Vagina (tissue), 2 donors: ENCODE measurements around the gene ABO. TPM values are rescaled to one million over a fixed set of nuclear protein-coding genes. Genes with fewer than 3 reads are reported as not detected.

Source experiments
- DNase-seq, 2 donors: peaks; one replicate each; pipeline ENCODE4 v3.0.0-alpha.2; 2017; ENCODE audit errors: extremely low spot score in 2 of 2
- H3K27ac ChIP-seq: fragments of 200-600 bp; sonication (generic); one replicate; pipeline ENCODE4 v1.5.1; 2019
- H3K27me3 ChIP-seq: fragments of 200-600 bp; sonication (generic); one replicate; pipeline ENCODE4 v1.5.1; 2019
- H3K36me3 ChIP-seq, 2 donors: fragments of 200-600 bp; sonication (generic); one replicate each; pipeline ENCODE4 v1.5.1; 2017 to 2019
- H3K4me1 ChIP-seq: fragments of 200-600 bp; sonication (generic); one replicate; pipeline ENCODE4 v1.5.1; 2019
- H3K4me3 ChIP-seq, 2 donors: fragments of 200-600 bp; sonication (generic); 1 replicate in 1 of 2; 2 replicates in 1 of 2; pipeline ENCODE4 v1.5.1; 2016 to 2019
- H3K9me3 ChIP-seq: fragments of 200-600 bp; sonication (generic); one replicate; pipeline ENCODE4 v1.5.1; 2019
- CTCF ChIP-seq, 3 experiments: fragments of 450-650 bp in 2 of 3; fragments of 200-600 bp in 1 of 3; sonication (generic) in 1 of 3; IDR thresholded peaks; one replicate each; pipeline ENCODE4 v1.5.1; 2017 to 2019; ENCODE audit warnings: antibody characterized with exemption in 3 of 3, mild to moderate bottlenecking in 2 of 3, moderate library complexity in 2 of 3
- POLR2A ChIP-seq, 2 donors: fragments of 450-650 bp; IDR thresholded peaks; one replicate each; pipeline ENCODE4 v1.6.1; 2017; ENCODE audit warnings: antibody characterized with exemption in 2 of 2, mild to moderate bottlenecking in 2 of 2, moderate library complexity in 2 of 2
- POLR2AphosphoS5 ChIP-seq, 2 donors: sonication (generic); formaldehyde crosslinking; IDR thresholded peaks; one replicate each; pipeline ENCODE4 v1.9.0; 2017; ENCODE audit warnings: antibody characterized with exemption in 2 of 2, mild to moderate bottlenecking in 2 of 2, low read depth in 1 of 2; ENCODE audit not compliant: insufficient read depth in 1 of 2
- intact Hi-C: fragments of 100-400 bp; cut with DNase I; formaldehyde crosslinking; loops from one replicate; pipeline ENCODE4 v1.15.1; 2023
- total RNA-seq: library from RNA; depleted of rRNA; stranded (reverse); fragments of >200 nt; gene quantifications from one replicate; pipeline ENCODE4 v1.2.3, GENCODE V29; 2016

Gene ABO
- total RNA-seq, 1 donor from 2014 or later, result 17.2 TPM

DNA sequence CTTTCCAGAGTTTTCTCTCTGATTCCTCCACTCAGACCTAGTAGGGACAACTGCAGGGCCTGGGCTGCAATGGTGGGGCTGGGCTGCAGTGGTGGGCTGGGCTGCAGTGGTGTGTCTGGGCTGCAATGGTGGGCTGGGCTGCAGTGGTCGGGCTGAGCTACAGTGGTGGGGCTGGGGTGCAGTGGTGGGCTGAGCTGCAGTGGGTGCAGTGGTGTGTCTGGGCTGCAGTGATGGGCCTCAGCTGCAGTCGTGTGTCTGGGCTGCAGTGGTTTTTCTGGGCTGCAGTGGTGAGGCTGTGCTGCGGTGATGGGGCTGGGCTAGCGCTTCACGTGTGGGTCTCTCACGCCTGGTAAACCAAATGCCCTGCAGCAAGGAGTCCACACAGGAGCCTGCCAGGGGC lies 27.4 kb downstream of the ABO start:
- no peaks in the 10 kb centered on the region for H3K36me3 ChIP-seq
- H3K27me3 ChIP-seq, result no peaks in the 10 kb centered on the region
- DNase-seq, result peak; percentile 54 to 79

DNA sequence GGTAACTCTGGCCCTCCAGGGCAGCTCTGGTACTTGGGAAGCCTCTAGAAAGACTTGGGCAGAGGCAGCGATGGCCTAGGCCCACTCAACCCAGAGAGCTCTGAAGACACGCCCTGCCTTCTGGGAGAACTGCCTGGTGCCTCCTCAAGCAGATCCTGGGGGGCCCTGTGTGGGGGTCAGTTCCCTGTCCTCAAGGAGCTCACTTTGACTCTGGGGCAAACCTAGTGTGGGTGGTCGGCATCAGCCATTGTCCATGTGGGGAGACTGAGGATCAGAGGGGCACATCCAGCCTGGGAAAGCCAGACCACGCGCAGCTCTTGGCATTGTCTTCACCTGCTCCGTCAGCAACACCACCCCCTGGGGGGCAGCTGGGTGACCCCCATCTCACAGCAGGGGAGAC lies 28.0 kb downstream of the ABO start:
- H3K4me3 ChIP-seq, result no peak overlapping the region
- no peak overlapping the region for H3K27ac ChIP-seq
- H3K27me3 ChIP-seq, result no peaks in the 10 kb centered on the region
- H3K9me3 ChIP-seq, result no peaks in the 10 kb centered on the region
- intact Hi-C loops, result loop anchor here (5.0 kb wide), 1 partner anchor 1290 kb away; no protein-coding TSS in a partner anchor
- H3K4me1 ChIP-seq, result peaks cover 4% of the 10 kb centered on the region
- TF ChIP-seq CTCF (IDR thresholded peaks at IDR 0.05), result no peak
- TF ChIP-seq POLR2AphosphoS5 (IDR thresholded peaks at IDR 0.05; ENCODE audit: insufficient read depth in 1 of 2, low read depth in 1 of 2), result no peak
- TF ChIP-seq POLR2A (IDR thresholded peaks at IDR 0.05), result no peak
- DNase-seq, result peak; percentile 37 to 72
- H3K36me3 ChIP-seq, result no peaks in the 10 kb centered on the region

More for the DNA sequence above, 27.4 kb downstream of the ABO start:
- H3K4me3 ChIP-seq, result no peak overlapping the region
- TF ChIP-seq POLR2AphosphoS5 (IDR thresholded peaks at IDR 0.05; ENCODE audit: insufficient read depth in 1 of 2, low read depth in 1 of 2), result no peak
- no peak for TF ChIP-seq CTCF (IDR thresholded peaks at IDR 0.05)
- TF ChIP-seq POLR2A (IDR thresholded peaks at IDR 0.05), result no peak
- intact Hi-C loops, result loop anchor here (5.0 kb wide), 1 partner anchor 1290 kb away; no protein-coding TSS in a partner anchor
- peaks cover 9% of the 10 kb centered on the region for H3K4me1 ChIP-seq
- no peaks in the 10 kb centered on the region for H3K9me3 ChIP-seq
- H3K27ac ChIP-seq, result no peak overlapping the region

GRCh38 chr9:133246562-133246961 lies 28.4 kb downstream of the ABO start:
- Histone ChIP-seq H3K27ac (no peak overlapping the region), H3K36me3 (no peaks in the 10 kb centered on the region), H3K4me3 (no peak overlapping the region), H3K27me3 (no peaks in the 10 kb centered on the region), H3K9me3 (no peaks in the 10 kb centered on the region), H3K4me1 (peaks cover under 1% of the 10 kb centered on the region)
- no peak for TF ChIP-seq POLR2AphosphoS5 (IDR thresholded peaks at IDR 0.05; ENCODE audit: insufficient read depth in 1 of 2, low read depth in 1 of 2)
- no peak for TF ChIP-seq CTCF (IDR thresholded peaks at IDR 0.05)
- no peak for TF ChIP-seq POLR2A (IDR thresholded peaks at IDR 0.05)
- DNase-seq, result peak; percentile 61 to 62
- intact Hi-C loops, result loop anchor here (5.0 kb wide), 1 partner anchor 1291 kb away; no protein-coding TSS in a partner anchor

DNA sequence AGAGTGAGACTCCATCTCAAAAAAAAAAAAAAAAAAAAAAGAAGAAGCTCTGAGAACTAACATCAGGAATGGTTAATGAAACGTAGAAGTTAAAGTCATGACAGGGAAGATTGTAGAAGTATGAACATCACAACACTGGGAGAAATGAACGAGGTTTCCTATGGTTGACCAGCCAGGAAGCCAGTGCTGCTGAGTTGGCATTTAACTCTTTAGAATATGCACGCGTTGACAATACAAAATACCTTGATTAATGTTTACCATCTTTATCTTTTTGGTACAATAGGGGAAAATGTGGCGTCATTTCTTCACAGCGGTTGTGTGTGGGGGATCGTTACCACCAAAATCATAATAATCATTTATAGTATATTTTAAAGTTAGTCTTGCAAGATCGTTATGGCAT lies 32.0 kb downstream of the ABO start:
- H3K27ac ChIP-seq, result no peak overlapping the region
- intact Hi-C loops, result no loop called here
- H3K27me3 ChIP-seq, result no peaks in the 10 kb centered on the region
- TF ChIP-seq POLR2A (IDR thresholded peaks at IDR 0.05), result no peak
- no peak for TF ChIP-seq POLR2AphosphoS5 (IDR thresholded peaks at IDR 0.05; ENCODE audit: insufficient read depth in 1 of 2, low read depth in 1 of 2)
- TF ChIP-seq CTCF (IDR thresholded peaks at IDR 0.05), result no peak
- H3K9me3 ChIP-seq, result no peaks in the 10 kb centered on the region
- peaks cover 17% of the 10 kb centered on the region for H3K4me1 ChIP-seq
- no peak for DNase-seq
- H3K36me3 ChIP-seq, result no peaks in the 10 kb centered on the region
- no peak overlapping the region for H3K4me3 ChIP-seq

DNA sequence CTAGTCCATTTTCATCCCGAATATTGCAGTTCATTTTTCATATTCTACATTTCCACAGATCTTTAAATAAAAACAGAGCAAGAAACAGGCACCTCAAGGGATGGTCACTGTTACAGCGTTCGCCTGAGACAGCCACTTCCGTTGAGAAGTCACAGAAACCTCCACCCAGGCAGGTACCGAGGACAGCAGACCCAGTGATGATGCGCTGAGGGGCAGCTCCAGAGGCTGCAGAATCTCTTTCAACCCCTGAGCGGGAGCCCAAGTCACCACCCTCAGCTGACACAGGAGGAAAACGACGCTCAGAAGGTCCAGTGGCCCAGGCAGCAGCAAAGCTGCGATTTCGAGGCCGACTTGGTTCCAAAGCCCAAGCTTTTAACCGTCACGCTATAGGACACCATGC lies 32.8 kb downstream of the ABO start:
- no peak for DNase-seq
- no peaks in the 10 kb centered on the region for H3K27me3 ChIP-seq
- TF ChIP-seq POLR2A (IDR thresholded peaks at IDR 0.05) (no peak), POLR2AphosphoS5 (IDR thresholded peaks at IDR 0.05; ENCODE audit: insufficient read depth in 1 of 2, low read depth in 1 of 2) (no peak), CTCF (IDR thresholded peaks at IDR 0.05) (no peak)
- no peaks in the 10 kb centered on the region for H3K9me3 ChIP-seq
- no peak overlapping the region for H3K4me3 ChIP-seq
- peaks cover 22% of the 10 kb centered on the region for H3K4me1 ChIP-seq
- no peak overlapping the region for H3K27ac ChIP-seq
- H3K36me3 ChIP-seq, result no peaks in the 10 kb centered on the region
- intact Hi-C loops, result no loop called here
